ENCODE data around the gene IFNLR1. TPM values are rescaled to one million over a fixed set of nuclear protein-coding genes. Genes with fewer than 3 reads are reported as not detected.

Gene IFNLR1
- total RNA-seq, 2 experiments from 2014 or later: 29.4 to 30.5 TPM

DNA sequence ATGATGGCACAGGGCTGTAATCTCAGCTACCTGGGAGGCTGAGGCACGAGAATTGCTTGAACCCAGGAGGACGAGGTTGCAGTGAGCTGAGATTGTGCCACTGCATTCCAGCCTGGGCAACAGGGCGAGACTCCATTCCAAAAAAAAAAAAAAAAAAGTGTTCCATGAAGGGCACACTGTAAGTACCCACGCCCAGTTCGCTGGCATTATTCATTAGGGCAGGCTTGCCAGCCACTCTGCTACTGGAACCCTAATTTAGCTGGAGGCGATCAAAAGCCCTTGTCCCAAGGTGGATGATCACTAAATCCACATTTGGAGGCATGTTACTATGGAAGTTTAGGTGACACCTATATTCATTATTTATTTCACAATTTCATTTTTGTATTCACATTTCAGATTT is 5.0 kb downstream of the IFNLR1 start:
- Histone ChIP-seq H3K4me2 (ENCODE audit: low read length) (no peak overlapping the region), H2AFZ (ENCODE audit: low read length) (no peak overlapping the region), H3K27ac (ENCODE audit: low read depth, low read length, poor library complexity, severe bottlenecking) (no peak overlapping the region), H4K20me1 (ENCODE audit: insufficient read depth, low read length) (no peaks in the 10 kb centered on the region; the same call in 1 of the 2 replicates), H3K9me3 (ENCODE audit: low read length) (no peaks in the 10 kb centered on the region), H3K4me3 (ENCODE audit: low read depth, low read length, poor library complexity, severe bottlenecking) (no peak overlapping the region), H3K79me2 (ENCODE audit: insufficient read depth, low read depth, low read length) (peaks cover 95% of the 10 kb centered on the region), H3K9me2 (ENCODE audit: insufficient read depth, low read length) (no peaks in the 10 kb centered on the region), H3K36me3 (ENCODE audit: insufficient read depth, low read length) (peaks cover 80% of the 10 kb centered on the region), H3K4me1 (ENCODE audit: insufficient read depth, low read length, poor library complexity, severe bottlenecking) (peaks cover 31% of the 10 kb centered on the region)
- no TSS peak for BruUV-seq (replicated peaks)
- DNase-seq (ENCODE audit: low spot score): no peak
- intact Hi-C loops (cut with micrococcal nuclease; ENCODE audit: unreplicated experiment): no loop called here
- no peak for TF ChIP-seq EZH2phosphoT487 (IDR thresholded peaks at IDR 0.05; ENCODE audit: borderline replicate concordance, low read depth, low read length)
- TF ChIP-seq, protein P1, sequence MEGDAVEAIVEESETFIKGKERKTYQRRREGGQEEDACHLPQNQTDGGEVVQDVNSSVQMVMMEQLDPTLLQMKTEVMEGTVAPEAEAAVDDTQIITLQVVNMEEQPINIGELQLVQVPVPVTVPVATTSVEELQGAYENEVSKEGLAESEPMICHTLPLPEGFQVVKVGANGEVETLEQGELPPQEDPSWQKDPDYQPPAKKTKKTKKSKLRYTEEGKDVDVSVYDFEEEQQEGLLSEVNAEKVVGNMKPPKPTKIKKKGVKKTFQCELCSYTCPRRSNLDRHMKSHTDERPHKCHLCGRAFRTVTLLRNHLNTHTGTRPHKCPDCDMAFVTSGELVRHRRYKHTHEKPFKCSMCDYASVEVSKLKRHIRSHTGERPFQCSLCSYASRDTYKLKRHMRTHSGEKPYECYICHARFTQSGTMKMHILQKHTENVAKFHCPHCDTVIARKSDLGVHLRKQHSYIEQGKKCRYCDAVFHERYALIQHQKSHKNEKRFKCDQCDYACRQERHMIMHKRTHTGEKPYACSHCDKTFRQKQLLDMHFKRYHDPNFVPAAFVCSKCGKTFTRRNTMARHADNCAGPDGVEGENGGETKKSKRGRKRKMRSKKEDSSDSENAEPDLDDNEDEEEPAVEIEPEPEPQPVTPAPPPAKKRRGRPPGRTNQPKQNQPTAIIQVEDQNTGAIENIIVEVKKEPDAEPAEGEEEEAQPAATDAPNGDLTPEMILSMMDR (conservative IDR thresholded peaks at IDR 0.05; ENCODE audit: low read length): no peak
- CTCF ChIA-PET (ENCODE audit: unreplicated experiment): no interaction called here
- POLR2A ChIA-PET: interaction anchor here (0.7 kb wide), 1 partner anchor 782 kb away, joined by 3 read pairs; no protein-coding TSS in a partner anchor

DNA sequence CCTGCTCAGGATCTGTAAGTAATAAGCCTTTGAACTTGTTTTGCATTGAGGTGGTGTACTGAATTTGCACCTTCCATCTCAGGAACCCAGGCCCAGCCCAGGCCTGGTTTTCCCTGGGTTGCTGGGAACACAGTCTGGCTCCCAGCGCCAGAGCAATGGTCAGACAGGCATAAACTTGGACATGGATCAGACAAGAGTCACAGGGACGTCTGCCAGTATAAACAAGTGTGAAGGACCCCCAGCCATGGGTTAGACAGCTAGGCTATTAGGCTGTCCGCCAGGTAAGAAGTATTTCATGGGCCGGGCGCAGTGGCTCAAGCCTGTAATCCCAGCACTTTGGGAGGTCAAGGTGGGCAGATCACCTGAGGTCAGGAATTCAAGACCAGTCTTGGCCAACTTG is 5.5 kb downstream of the IFNLR1 start:
- intact Hi-C loops (cut with micrococcal nuclease; ENCODE audit: unreplicated experiment): no loop called here
- Histone ChIP-seq H3K4me2 (ENCODE audit: low read length) (no peak overlapping the region), H4K20me1 (ENCODE audit: insufficient read depth, low read length) (no peaks in the 10 kb centered on the region; the same call in 1 of the 2 replicates), H3K4me3 (ENCODE audit: low read depth, low read length, poor library complexity, severe bottlenecking) (no peak overlapping the region), H2AFZ (ENCODE audit: low read length) (no peak overlapping the region), H3K9me2 (ENCODE audit: insufficient read depth, low read length) (no peaks in the 10 kb centered on the region), H3K27ac (ENCODE audit: low read depth, low read length, poor library complexity, severe bottlenecking) (no peak overlapping the region), H3K79me2 (ENCODE audit: insufficient read depth, low read depth, low read length) (peaks cover 95% of the 10 kb centered on the region), H3K4me1 (ENCODE audit: insufficient read depth, low read length, poor library complexity, severe bottlenecking) (peaks cover 31% of the 10 kb centered on the region), H3K9me3 (ENCODE audit: low read length) (no peaks in the 10 kb centered on the region), H3K36me3 (ENCODE audit: insufficient read depth, low read length) (peaks cover 82% of the 10 kb centered on the region)
- CTCF ChIA-PET (ENCODE audit: unreplicated experiment): no interaction called here
- POLR2A ChIA-PET: no interaction called here
- no TSS peak for BruUV-seq (replicated peaks)
- TF ChIP-seq, protein P1 (conservative IDR thresholded peaks at IDR 0.05; ENCODE audit: low read length): no peak
- TF ChIP-seq EZH2phosphoT487 (IDR thresholded peaks at IDR 0.05; ENCODE audit: borderline replicate concordance, low read depth, low read length): no peak
- DNase-seq (ENCODE audit: low spot score): no peak

DNA sequence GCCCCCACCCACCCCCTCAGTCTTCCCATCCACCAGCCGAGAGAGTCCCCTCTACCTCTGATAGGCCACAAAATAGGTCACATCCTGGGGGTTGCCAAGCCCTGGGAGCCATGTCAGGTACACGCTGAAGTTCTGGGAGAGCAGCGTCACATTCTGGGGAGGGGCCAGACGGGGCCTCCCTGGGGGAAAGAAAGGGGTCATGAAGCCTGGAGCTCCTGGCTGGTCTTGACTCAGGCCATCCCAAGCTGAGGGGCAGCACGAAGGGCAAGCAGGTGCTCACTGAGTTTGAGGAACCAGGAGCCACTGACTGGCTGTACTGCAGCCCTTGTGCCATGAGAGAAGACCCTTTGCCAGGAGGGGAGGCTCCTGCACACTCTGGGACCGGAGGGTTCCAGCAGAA is 6.4 kb downstream of the IFNLR1 start:
- no peak for DNase-seq (ENCODE audit: low spot score)
- ChIA-PET CTCF (ENCODE audit: unreplicated experiment) (no interaction called here), POLR2A (no interaction called here)
- Histone ChIP-seq H3K79me2 (ENCODE audit: insufficient read depth, low read depth, low read length) (peaks cover 95% of the 10 kb centered on the region), H3K9me3 (ENCODE audit: low read length) (no peaks in the 10 kb centered on the region), H3K27ac (ENCODE audit: low read depth, low read length, poor library complexity, severe bottlenecking) (no peak overlapping the region), H3K4me1 (ENCODE audit: insufficient read depth, low read length, poor library complexity, severe bottlenecking) (peaks cover 28% of the 10 kb centered on the region), H3K36me3 (ENCODE audit: insufficient read depth, low read length) (peaks cover 86% of the 10 kb centered on the region), H3K9me2 (ENCODE audit: insufficient read depth, low read length) (no peaks in the 10 kb centered on the region), H4K20me1 (ENCODE audit: insufficient read depth, low read length) (no peaks in the 10 kb centered on the region; the same call in 1 of the 2 replicates), H3K4me3 (ENCODE audit: low read depth, low read length, poor library complexity, severe bottlenecking) (no peak overlapping the region), H2AFZ (ENCODE audit: low read length) (no peak overlapping the region), H3K4me2 (ENCODE audit: low read length) (no peak overlapping the region)
- BruUV-seq (replicated peaks): no TSS peak
- TF ChIP-seq EZH2phosphoT487 (IDR thresholded peaks at IDR 0.05; ENCODE audit: borderline replicate concordance, low read depth, low read length): no peak
- TF ChIP-seq, protein P1 (conservative IDR thresholded peaks at IDR 0.05; ENCODE audit: low read length): no peak
- intact Hi-C loops (cut with micrococcal nuclease; ENCODE audit: unreplicated experiment): no loop called here

Measured in OCI-LY7 (cell line).